Adrenal gland (tissue), 5 donors: ENCODE measurements around the gene CMPK1.

Source experiments
- POLR2A ChIP-seq, 2 donors: fragments of 450-650 bp; IDR thresholded peaks; one replicate each; pipeline ENCODE4 v1.6.1; 2017; ENCODE audit warnings: antibody characterized with exemption in 2 of 2, mild to moderate bottlenecking in 2 of 2, moderate library complexity in 1 of 2
- TF ChIP-seq, protein P1 (sequence below), 6 experiments: fragments of 450-650 bp in 4 of 6; fragments of 200-600 bp in 2 of 6; sonication (generic) in 1 of 6; IDR thresholded peaks; 1 replicate in 5 of 6; 2 replicates in 1 of 6; pipeline versions ENCODE4 v1.5.1 to v1.8.0; 2016 to 2021; ENCODE audit warnings: antibody characterized with exemption in 6 of 6, mild to moderate bottlenecking in 2 of 6, moderate library complexity in 1 of 6
- donor health status: DM: no; HTN: no; CAD: no.

GRCh38 chr1:47403321-47403910 is 69.8 kb downstream of the CMPK1 start:
- TF ChIP-seq, protein P1, sequence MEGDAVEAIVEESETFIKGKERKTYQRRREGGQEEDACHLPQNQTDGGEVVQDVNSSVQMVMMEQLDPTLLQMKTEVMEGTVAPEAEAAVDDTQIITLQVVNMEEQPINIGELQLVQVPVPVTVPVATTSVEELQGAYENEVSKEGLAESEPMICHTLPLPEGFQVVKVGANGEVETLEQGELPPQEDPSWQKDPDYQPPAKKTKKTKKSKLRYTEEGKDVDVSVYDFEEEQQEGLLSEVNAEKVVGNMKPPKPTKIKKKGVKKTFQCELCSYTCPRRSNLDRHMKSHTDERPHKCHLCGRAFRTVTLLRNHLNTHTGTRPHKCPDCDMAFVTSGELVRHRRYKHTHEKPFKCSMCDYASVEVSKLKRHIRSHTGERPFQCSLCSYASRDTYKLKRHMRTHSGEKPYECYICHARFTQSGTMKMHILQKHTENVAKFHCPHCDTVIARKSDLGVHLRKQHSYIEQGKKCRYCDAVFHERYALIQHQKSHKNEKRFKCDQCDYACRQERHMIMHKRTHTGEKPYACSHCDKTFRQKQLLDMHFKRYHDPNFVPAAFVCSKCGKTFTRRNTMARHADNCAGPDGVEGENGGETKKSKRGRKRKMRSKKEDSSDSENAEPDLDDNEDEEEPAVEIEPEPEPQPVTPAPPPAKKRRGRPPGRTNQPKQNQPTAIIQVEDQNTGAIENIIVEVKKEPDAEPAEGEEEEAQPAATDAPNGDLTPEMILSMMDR (IDR thresholded peaks at IDR 0.05) = no peak
- TF ChIP-seq POLR2A (IDR thresholded peaks at IDR 0.05) = no peak
